GM12874 (cell line): ENCODE measurements around the gene CTBP2.

Experiments used
- TF ChIP-seq, protein P1 (sequence below): IDR thresholded peaks from 2 replicates; pipeline ENCODE4 v1.5.1; 2011; ENCODE audit warnings: low read depth, mild to moderate bottlenecking, control low read depth, low read length, moderate library complexity; ENCODE audit not compliant: insufficient read depth

The CTBP2 gene

DNA sequence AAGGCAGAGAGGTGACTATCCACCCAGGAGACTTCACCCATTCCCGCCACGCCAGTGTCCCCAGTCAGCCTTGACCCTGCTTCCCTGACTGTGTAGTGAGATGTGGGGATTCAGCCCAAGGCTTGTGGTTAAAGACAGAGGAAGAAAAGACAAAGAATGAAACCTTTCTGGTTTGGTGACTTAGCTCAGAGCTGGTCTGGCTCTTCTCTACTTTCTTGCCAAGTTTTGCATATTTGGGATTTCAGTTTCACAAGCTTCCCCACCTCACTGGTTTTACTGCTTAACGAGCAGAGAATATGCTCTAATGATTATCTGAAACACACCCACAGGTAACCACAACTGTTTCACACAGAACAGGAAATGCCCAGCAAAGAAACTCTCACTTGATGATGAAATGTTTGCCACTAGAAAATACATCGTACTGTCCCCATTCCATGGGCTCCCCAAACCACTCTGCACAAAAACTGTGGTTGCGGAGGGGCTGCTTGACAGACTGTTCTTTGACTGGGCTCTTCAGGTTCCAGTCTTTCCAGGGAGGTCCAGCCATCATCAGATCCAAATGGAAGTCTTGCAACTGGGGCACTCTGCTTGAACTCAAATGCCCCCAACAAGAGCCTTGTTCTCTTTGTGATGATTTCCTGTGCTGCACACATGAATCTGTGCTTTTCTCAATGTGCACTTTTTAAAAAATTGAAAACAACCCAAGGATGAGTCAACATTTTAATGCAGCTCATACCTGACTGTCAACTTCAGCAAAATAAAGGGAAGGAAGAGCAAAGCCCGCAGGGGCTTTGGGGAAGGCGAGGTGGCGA lies 95.5 kb downstream of the CTBP2 start:
- TF ChIP-seq, protein P1, sequence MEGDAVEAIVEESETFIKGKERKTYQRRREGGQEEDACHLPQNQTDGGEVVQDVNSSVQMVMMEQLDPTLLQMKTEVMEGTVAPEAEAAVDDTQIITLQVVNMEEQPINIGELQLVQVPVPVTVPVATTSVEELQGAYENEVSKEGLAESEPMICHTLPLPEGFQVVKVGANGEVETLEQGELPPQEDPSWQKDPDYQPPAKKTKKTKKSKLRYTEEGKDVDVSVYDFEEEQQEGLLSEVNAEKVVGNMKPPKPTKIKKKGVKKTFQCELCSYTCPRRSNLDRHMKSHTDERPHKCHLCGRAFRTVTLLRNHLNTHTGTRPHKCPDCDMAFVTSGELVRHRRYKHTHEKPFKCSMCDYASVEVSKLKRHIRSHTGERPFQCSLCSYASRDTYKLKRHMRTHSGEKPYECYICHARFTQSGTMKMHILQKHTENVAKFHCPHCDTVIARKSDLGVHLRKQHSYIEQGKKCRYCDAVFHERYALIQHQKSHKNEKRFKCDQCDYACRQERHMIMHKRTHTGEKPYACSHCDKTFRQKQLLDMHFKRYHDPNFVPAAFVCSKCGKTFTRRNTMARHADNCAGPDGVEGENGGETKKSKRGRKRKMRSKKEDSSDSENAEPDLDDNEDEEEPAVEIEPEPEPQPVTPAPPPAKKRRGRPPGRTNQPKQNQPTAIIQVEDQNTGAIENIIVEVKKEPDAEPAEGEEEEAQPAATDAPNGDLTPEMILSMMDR: no peak

DNA sequence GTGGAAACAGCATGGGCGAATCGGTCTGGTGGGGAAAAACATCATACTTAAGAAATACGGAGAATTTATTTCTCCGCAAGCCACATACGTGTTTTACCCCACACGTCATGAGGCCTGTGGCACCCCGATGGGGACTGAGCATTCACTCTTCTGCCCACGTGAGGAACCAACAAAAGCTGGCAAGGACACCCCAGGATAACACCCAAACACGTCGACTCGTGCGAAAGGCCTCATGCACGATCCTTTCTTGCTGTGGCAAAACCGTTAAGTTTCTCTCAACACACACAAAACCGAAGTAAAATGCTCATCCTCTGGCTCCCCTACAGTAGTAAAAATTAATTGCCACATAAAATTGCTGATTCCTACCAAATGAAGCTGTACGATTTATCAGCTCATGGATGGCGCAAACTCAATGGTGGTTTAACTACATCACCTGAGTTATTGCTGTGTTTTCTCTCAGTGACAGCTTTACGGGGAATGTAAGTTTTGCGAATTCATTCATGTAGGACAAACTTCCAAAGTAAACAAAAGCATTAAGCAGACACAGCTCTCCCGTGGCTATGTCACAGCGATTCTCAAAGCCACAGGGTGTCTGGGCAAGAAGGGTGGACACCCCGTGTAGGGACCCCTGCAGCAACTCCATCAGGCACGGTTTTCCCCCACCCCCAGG lies 97.0 kb downstream of the CTBP2 start:
- TF ChIP-seq, protein P1: no peak

DNA sequence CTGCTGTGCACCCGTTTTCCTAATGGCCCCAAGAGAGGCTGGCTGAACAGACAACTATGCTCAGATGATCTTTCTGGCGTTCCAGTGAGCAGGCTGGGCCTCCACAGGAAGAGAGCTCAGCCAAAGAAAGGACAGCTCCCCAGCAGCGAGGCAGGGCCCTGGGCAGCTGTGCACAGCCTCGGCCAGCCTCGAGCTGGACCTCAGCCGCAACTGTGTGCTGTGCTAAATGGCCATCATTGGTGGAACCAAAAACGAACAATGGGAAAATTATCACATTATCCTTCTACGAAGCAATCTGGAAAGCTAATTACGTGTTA lies 97.5 kb downstream of the CTBP2 start:
- TF ChIP-seq, protein P1: no peak

DNA sequence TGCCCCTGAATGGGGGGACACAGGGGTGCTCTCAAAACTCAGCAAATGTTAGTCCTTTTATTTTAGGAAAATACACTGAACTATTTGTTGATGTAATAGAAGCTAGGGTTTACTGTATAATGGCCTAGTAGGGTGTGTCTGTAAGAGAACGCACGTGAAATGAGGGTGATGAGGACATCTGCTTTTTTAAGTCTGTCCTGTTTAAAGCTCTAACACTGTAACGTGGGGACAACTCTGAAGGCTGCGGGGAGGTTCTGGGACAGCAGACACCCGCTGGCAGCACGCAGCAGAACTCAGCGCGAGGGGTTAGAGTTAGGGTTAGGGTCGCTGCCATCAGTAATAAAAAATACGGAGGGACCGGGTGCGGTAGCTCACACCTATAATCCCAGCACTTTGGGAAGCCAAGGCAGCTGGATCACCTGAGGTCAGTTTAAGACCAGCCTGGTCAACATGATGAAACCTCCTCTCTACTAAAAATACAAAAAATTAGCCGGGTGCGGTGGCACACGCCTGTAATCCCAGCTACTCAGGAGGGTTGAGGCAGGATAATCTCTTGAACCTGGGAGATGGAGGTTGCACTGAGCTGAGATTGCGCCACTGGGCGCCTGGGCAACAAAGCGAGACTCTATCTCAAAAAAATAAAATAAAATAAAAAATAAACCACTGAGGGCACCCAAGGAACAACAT lies 98.0 kb downstream of the CTBP2 start:
- TF ChIP-seq, protein P1: no peak

DNA sequence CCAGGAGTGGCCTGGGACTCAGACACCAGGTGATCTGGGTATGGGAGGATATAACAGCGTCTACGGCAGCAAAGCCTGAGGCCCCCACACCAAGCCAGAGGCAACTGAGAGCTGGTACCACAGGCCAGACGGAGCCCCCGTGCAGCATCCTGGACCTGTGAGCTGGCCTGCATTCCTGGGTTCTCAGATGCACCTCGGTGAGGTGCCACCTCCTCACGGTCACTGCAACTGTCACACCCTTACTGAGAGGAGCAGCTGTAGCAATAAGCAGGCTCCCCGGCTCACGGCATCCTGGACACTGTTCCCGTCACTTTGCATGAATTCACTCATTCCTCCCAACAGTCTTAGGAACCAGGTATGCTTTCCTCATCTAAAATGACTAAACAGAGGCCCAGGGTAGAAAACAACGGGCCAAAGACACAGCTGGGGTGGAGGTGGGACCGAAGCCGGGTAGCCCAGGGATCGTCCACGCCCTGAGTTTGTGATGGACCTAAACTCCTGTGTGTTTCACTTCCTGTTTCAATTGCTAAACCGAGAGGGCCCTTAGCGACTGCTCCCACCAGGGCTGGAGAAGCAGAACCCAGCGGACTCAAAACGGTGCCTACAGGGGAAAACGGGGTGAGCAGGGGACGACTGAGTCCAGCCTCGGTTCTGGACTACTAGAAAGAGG lies 98.7 kb downstream of the CTBP2 start:
- TF ChIP-seq, protein P1: no peak

DNA sequence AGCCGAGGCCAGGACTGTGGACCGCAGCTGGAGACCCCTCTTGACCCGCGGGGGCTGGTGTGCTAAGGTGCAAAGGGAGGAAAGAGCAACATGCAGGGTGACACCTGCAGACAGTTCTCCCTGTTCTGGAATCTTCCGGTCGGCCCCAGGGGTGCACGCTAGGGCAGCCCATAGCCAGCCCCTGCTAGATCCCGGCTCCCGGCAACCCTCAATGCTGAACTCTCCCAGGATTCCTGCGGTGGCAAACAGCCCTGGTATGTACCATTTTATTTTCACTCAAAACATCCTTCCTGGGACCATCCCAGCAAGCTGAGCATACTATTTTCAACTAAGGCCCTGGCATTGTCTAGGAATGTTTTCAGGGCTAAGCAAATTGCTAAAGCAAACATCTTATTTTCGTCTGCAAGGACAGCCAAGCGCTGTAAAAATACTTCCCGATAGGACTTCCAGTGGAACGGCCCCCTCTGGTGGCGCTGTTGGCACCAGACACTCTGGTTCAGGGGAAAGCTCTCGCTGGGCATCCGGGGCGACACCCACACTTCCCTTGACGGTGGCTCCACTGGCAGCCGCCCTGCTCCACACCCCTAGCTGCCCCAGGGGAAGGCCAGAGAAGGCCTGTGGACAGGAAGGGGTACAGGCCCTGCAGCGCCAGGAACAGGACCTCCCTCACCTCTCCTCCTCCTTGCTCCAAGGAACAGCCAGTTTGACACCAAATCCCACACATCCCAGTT lies 99.4 kb downstream of the CTBP2 start:
- TF ChIP-seq, protein P1: peak; percentile 64
